Stimulated activated CD4-positive, alpha-beta T cell treated with anti-CD3 and anti-CD28 coated beads, Interleukin-4, amount 100 ng/mL, for 48 hours (primary cell): Measurements from ENCODE around the gene KCTD17.
A peak's percentile ranks its signal among the peaks of the same experiment; 100 is the strongest.

Experiments
- DNase-seq, 2 donors: peaks; one replicate each; pipeline ENCODE4 v3.0.0-alpha.2; 2020; ENCODE audit warnings: low read depth in 2 of 2

KCTD17 gene

GRCh38 chr22:37021041-37021440 lies 30.5 kb upstream of the KCTD17 start:
- no peak for DNase-seq

GRCh38 chr22:37021710-37022482 lies 29.6 kb upstream of the KCTD17 start:
- DNase-seq = peak; percentile 40 to 52

- DNase-seq = no peak
These were observed 28.8 kb upstream of the KCTD17 start for GRCh38 chr22:37022483-37023337.

GRCh38 chr22:37023743-37024338 lies 27.7 kb upstream of the KCTD17 start:
- DNase-seq = no peak

GRCh38 chr22:37024339-37025157 lies 27.0 kb upstream of the KCTD17 start:
- no peak for DNase-seq

- DNase-seq = no peak
These were observed 26.0 kb upstream of the KCTD17 start for GRCh38 chr22:37025500-37026070.

GRCh38 chr22:37026325-37026724 lies 25.2 kb upstream of the KCTD17 start:
- no peak for DNase-seq

- no peak for DNase-seq
These were observed 24.0 kb upstream of the KCTD17 start for GRCh38 chr22:37027556-37027955.

- DNase-seq = no peak
These were observed 22.6 kb upstream of the KCTD17 start for GRCh38 chr22:37028692-37029674.

GRCh38 chr22:37030560-37031281 lies 20.8 kb upstream of the KCTD17 start:
- DNase-seq = no peak

- DNase-seq = no peak
These were observed 19.4 kb upstream of the KCTD17 start for GRCh38 chr22:37032134-37032534.

GRCh38 chr22:37032535-37033460 lies 18.7 kb upstream of the KCTD17 start:
- no peak for DNase-seq

- DNase-seq = no peak
These were observed 17.7 kb upstream of the KCTD17 start for GRCh38 chr22:37033605-37034430.

GRCh38 chr22:37036655-37037377 lies 14.7 kb upstream of the KCTD17 start:
- no peak for DNase-seq

- DNase-seq = no peak
These were observed 13.9 kb upstream of the KCTD17 start for GRCh38 chr22:37037669-37038068.

GRCh38 chr22:37039466-37039865 lies 12.1 kb upstream of the KCTD17 start:
- DNase-seq = no peak
